PC-3 (cell line): ENCODE data around the gene CIB1.

Experiments used
- EZH2 ChIP-seq: fragments of 300-600 bp; sonication (generic); IDR thresholded peaks from one replicate; pipeline ENCODE4 v1.6.1; 2017; ENCODE audit warnings: antibody characterized with exemption, mild to moderate bottlenecking, low read length; ENCODE audit not compliant: unreplicated experiment
- TF ChIP-seq, protein P1 (sequence below): fragments of 300-600 bp; sonication (generic); conservative IDR thresholded peaks from 2 replicates; pipeline ENCODE4 v1.5.1; 2017; ENCODE audit warnings: antibody characterized with exemption, low read depth, mild to moderate bottlenecking, low read length

GRCh38 chr15:90225504-90226234, 8.1 kb downstream of the CIB1 start:
- TF ChIP-seq, protein P1, sequence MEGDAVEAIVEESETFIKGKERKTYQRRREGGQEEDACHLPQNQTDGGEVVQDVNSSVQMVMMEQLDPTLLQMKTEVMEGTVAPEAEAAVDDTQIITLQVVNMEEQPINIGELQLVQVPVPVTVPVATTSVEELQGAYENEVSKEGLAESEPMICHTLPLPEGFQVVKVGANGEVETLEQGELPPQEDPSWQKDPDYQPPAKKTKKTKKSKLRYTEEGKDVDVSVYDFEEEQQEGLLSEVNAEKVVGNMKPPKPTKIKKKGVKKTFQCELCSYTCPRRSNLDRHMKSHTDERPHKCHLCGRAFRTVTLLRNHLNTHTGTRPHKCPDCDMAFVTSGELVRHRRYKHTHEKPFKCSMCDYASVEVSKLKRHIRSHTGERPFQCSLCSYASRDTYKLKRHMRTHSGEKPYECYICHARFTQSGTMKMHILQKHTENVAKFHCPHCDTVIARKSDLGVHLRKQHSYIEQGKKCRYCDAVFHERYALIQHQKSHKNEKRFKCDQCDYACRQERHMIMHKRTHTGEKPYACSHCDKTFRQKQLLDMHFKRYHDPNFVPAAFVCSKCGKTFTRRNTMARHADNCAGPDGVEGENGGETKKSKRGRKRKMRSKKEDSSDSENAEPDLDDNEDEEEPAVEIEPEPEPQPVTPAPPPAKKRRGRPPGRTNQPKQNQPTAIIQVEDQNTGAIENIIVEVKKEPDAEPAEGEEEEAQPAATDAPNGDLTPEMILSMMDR, result no peak
- no peak for TF ChIP-seq EZH2
